ENCODE measurements around the gene BCKDHB. TPM values are rescaled to one million over a fixed set of nuclear protein-coding genes. Genes with fewer than 3 reads are reported as not detected.

BCKDHB gene
- total RNA-seq, 1 donor from 2014 or later, result 16.6 TPM

GRCh38 chr6:80325742-80326141 is 219.3 kb downstream of the BCKDHB start:
- Mint-ChIP-seq H3K36me3 (ENCODE audit: low read depth) (peaks cover 2% of the 10 kb centered on the region), H3K27me3 (no peaks in the 10 kb centered on the region), H3K9me3 (no peaks in the 10 kb centered on the region), H3K4me3 (no peak overlapping the region), H3K27ac (no peak overlapping the region), H3K4me1 (no peaks in the 10 kb centered on the region)
- ATAC-seq (ENCODE audit: low read depth), result no peak
- CTCF ChIA-PET, result no interaction called here
- intact Hi-C loops (cut with micrococcal nuclease), result no loop called here
- no peak for DNase-seq
- TF ChIP-seq, protein P1, sequence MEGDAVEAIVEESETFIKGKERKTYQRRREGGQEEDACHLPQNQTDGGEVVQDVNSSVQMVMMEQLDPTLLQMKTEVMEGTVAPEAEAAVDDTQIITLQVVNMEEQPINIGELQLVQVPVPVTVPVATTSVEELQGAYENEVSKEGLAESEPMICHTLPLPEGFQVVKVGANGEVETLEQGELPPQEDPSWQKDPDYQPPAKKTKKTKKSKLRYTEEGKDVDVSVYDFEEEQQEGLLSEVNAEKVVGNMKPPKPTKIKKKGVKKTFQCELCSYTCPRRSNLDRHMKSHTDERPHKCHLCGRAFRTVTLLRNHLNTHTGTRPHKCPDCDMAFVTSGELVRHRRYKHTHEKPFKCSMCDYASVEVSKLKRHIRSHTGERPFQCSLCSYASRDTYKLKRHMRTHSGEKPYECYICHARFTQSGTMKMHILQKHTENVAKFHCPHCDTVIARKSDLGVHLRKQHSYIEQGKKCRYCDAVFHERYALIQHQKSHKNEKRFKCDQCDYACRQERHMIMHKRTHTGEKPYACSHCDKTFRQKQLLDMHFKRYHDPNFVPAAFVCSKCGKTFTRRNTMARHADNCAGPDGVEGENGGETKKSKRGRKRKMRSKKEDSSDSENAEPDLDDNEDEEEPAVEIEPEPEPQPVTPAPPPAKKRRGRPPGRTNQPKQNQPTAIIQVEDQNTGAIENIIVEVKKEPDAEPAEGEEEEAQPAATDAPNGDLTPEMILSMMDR (IDR thresholded peaks at IDR 0.05), result no peak
- POLR2A ChIA-PET, result no interaction called here

- no peaks in the 10 kb centered on the region for H3K4me1 Mint-ChIP-seq
- DNase-seq (no peak), ATAC-seq (ENCODE audit: low read depth) (no peak)
- CTCF ChIA-PET, result no interaction called here
- intact Hi-C loops (cut with micrococcal nuclease), result no loop called here
- TF ChIP-seq, protein P1 (IDR thresholded peaks at IDR 0.05), result no peak
- no peak overlapping the region for H3K27ac Mint-ChIP-seq
- H3K27me3 Mint-ChIP-seq, result no peaks in the 10 kb centered on the region
- H3K4me3 Mint-ChIP-seq, result no peak overlapping the region
- H3K9me3 Mint-ChIP-seq, result no peaks in the 10 kb centered on the region
- peaks cover 2% of the 10 kb centered on the region for H3K36me3 Mint-ChIP-seq (ENCODE audit: low read depth)
- POLR2A ChIA-PET, result no interaction called here
Measured at GRCh38 chr6:80328652-80329051, 222.2 kb downstream of the BCKDHB start.

DNA sequence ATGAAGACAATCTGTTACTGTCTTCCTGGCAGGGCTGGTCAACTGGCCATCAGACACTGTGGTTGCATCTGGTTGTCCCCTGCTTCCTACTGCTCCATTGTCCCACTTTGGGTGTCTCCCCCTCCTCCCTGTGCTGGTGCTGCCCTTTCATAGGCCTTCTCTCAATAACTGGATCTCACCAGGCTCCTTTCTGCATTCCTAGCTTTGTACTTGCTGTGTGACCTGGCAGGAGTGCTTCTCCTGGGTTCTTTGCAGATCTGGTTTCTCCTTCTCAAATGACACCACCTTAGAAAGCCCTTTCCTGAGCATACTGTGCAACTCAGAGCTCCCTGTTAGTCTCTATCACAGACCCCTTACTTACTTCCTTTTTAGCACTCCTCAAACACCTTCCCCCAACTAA is 223.0 kb downstream of the BCKDHB start:
- intact Hi-C loops (cut with micrococcal nuclease), result no loop called here
- Mint-ChIP-seq H3K27me3 (no peaks in the 10 kb centered on the region), H3K36me3 (ENCODE audit: low read depth) (peaks cover 2% of the 10 kb centered on the region), H3K9me3 (no peaks in the 10 kb centered on the region), H3K4me3 (no peak overlapping the region), H3K27ac (no peak overlapping the region), H3K4me1 (no peaks in the 10 kb centered on the region)
- TF ChIP-seq, protein P1 (IDR thresholded peaks at IDR 0.05), result no peak
- no peak for DNase-seq
- ChIA-PET CTCF (no interaction called here), POLR2A (no interaction called here)
- no peak for ATAC-seq (ENCODE audit: low read depth)

DNA sequence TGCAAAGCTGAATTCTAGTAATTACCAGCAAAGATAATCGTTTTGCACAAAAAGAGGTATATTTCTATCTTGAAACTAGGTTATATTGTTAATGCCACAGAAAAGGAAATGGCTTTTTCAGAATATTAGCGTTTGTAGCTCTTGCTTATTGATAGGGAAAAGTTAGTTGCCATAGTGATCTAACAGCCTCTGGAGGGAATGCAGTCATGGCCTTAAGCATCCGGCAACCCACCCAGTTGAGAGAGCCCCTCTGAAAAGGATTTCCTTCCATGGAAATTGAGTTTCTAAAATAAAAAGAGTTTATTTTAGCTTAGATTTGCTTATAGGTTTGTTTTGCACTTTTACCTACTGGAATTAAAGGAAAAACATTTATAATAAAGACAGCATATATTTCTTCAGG is 224.5 kb downstream of the BCKDHB start:
- intact Hi-C loops (cut with micrococcal nuclease), result no loop called here
- Mint-ChIP-seq H3K4me3 (no peak overlapping the region), H3K36me3 (ENCODE audit: low read depth) (peaks cover 2% of the 10 kb centered on the region), H3K9me3 (no peaks in the 10 kb centered on the region), H3K4me1 (no peaks in the 10 kb centered on the region), H3K27me3 (no peaks in the 10 kb centered on the region), H3K27ac (no peak overlapping the region)
- ChIA-PET POLR2A (no interaction called here), CTCF (no interaction called here)
- TF ChIP-seq, protein P1 (IDR thresholded peaks at IDR 0.05), result no peak
- DNase-seq (no peak), ATAC-seq (ENCODE audit: low read depth) (no peak)

GRCh38 chr6:80331522-80331921 is 225.1 kb downstream of the BCKDHB start:
- POLR2A ChIA-PET, result no interaction called here
- ATAC-seq (ENCODE audit: low read depth) (no peak), DNase-seq (no peak)
- no peak overlapping the region for H3K4me3 Mint-ChIP-seq
- no peaks in the 10 kb centered on the region for H3K36me3 Mint-ChIP-seq (ENCODE audit: low read depth)
- no peaks in the 10 kb centered on the region for H3K27me3 Mint-ChIP-seq
- H3K9me3 Mint-ChIP-seq, result no peaks in the 10 kb centered on the region
- CTCF ChIA-PET, result no interaction called here
- no peaks in the 10 kb centered on the region for H3K4me1 Mint-ChIP-seq
- intact Hi-C loops (cut with micrococcal nuclease), result no loop called here
- TF ChIP-seq, protein P1 (IDR thresholded peaks at IDR 0.05), result no peak
- no peak overlapping the region for H3K27ac Mint-ChIP-seq
